ENCODE data around the gene EPB41L5.
"Not testable (repeated sequence)": the region's sequence is repeated elsewhere in the genome, so short reads cannot be mapped to it uniquely, and the experiment has no call there.

Gene EPB41L5

GRCh38 chr2:120016800-120017199, 3.9 kb downstream of the EPB41L5 start:
- no peak for DNase-seq (ENCODE audit: extremely low read depth, low read depth)
- H3K4me3 ChIP-seq (replicated peaks; ENCODE audit: low read depth, low read length), result no peak overlapping the region
- TF ChIP-seq CTCF (IDR thresholded peaks at IDR 0.05; ENCODE audit: low read depth, low read length, missing control alignments), result no peak

- DNase-seq (ENCODE audit: extremely low read depth, low read depth), result no peak
- H3K4me3 ChIP-seq (replicated peaks; ENCODE audit: low read depth, low read length), result no peak overlapping the region
Measured at GRCh38 chr2:120017201-120017600, 4.3 kb downstream of the EPB41L5 start.

GRCh38 chr2:120018549-120018948, 5.7 kb downstream of the EPB41L5 start:
- TF ChIP-seq CTCF (IDR thresholded peaks at IDR 0.05; ENCODE audit: low read depth, low read length, missing control alignments), result no peak
- no peak for DNase-seq (ENCODE audit: extremely low read depth, low read depth)

More at GRCh38 chr2:120017201-120017600, 4.3 kb downstream of the EPB41L5 start:
- TF ChIP-seq CTCF (IDR thresholded peaks at IDR 0.05; ENCODE audit: low read depth, low read length, missing control alignments), result no peak

GRCh38 chr2:120020554-120020953, 7.7 kb downstream of the EPB41L5 start:
- no peak for TF ChIP-seq CTCF (IDR thresholded peaks at IDR 0.05; ENCODE audit: low read depth, low read length, missing control alignments)
- H3K4me3 ChIP-seq (replicated peaks; ENCODE audit: low read depth, low read length), result no peak overlapping the region
- no peak for DNase-seq (ENCODE audit: extremely low read depth, low read depth)

More at GRCh38 chr2:120018549-120018948, 5.7 kb downstream of the EPB41L5 start:
- H3K4me3 ChIP-seq (replicated peaks; ENCODE audit: low read depth, low read length), result no peak overlapping the region

GRCh38 chr2:120022505-120022904, 9.6 kb downstream of the EPB41L5 start:
- DNase-seq (ENCODE audit: extremely low read depth, low read depth), result not testable (repeated sequence)

GRCh38 chr2:120026890-120027289, 14.0 kb downstream of the EPB41L5 start:
- no peak for DNase-seq (ENCODE audit: extremely low read depth, low read depth)
- TF ChIP-seq CTCF (IDR thresholded peaks at IDR 0.05; ENCODE audit: low read depth, low read length, missing control alignments), result peak; percentile 9

More at GRCh38 chr2:120022505-120022904, 9.6 kb downstream of the EPB41L5 start:
- not testable (repeated sequence) for H3K4me3 ChIP-seq (replicated peaks; ENCODE audit: low read depth, low read length)

GRCh38 chr2:120028795-120029194, 15.9 kb downstream of the EPB41L5 start:
- no peak for TF ChIP-seq CTCF (IDR thresholded peaks at IDR 0.05; ENCODE audit: low read depth, low read length, missing control alignments)
- DNase-seq (ENCODE audit: extremely low read depth, low read depth), result no peak
- no peak overlapping the region for H3K4me3 ChIP-seq (replicated peaks; ENCODE audit: low read depth, low read length)

More at GRCh38 chr2:120026890-120027289, 14.0 kb downstream of the EPB41L5 start:
- no peak overlapping the region for H3K4me3 ChIP-seq (replicated peaks; ENCODE audit: low read depth, low read length)
